HG02973 (cell line): ENCODE results near the gene MTG1.
A peak's percentile ranks its signal among the peaks of the same experiment; 100 is the strongest.

Source experiments
- ATAC-seq: cut with Tn5 transposase; IDR thresholded peaks from one replicate; pipeline ENCODE4 v1.9.1; 2021; ENCODE audit warnings: moderate library complexity; ENCODE audit not compliant: unreplicated experiment

MTG1 gene, protein sequence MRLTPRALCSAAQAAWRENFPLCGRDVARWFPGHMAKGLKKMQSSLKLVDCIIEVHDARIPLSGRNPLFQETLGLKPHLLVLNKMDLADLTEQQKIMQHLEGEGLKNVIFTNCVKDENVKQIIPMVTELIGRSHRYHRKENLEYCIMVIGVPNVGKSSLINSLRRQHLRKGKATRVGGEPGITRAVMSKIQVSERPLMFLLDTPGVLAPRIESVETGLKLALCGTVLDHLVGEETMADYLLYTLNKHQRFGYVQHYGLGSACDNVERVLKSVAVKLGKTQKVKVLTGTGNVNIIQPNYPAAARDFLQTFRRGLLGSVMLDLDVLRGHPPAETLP

DNA sequence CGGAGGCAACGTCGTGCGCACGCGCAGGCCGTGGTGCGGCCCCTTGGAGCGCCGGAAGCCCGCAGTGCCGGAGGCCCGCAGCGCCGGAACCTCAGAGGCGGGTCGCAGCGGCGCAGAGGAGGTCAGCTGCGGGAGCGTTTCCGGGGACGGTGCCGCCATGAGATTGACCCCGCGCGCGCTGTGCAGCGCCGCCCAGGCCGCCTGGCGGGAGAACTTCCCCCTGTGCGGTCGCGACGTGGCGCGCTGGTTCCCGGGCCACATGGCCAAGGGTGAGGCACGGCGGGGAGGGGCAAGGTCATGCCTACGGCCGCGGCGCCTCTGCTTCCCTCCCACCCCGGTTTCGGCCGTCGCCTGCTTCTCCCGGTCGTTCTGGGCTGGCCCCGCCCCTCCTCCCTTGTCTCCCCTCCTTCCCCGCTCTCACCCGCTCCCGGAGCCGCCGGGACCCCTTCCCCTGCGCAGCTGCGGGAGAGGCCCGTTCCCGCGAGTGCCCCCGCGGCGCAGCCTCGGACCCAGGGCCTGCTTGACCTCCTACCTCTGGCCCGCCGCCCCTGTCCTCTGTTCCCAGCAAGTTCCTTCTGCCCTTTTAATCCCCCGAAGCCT lies at the start of gene MTG1:
MTG1 (plus strand) TSS at position 94 of the 600 bp plus-strand sequence; CDS start at position 158, 64 bp downstream.
- ATAC-seq, result peak; percentile 59

DNA sequence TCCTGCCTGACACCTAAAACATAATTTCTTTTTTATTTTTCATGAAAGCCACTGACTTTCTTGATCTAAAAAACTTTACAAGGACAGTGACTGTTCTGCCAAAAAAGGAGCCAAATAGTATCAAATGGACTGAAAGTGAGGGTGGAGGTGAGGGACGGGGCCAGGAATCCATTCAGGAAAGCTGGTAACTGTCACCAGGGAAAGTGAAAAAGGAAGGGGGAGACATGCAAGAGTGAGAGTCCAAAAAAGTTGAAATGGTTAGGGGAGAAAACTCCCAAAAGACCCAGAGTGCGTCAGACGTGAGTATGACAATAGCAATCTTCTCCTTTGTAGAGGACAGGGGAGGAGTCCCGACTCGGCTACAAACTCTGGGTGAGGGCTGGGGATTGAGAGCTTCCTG lies 49.7 kb upstream of the MTG1 start:
- no peak for ATAC-seq

DNA sequence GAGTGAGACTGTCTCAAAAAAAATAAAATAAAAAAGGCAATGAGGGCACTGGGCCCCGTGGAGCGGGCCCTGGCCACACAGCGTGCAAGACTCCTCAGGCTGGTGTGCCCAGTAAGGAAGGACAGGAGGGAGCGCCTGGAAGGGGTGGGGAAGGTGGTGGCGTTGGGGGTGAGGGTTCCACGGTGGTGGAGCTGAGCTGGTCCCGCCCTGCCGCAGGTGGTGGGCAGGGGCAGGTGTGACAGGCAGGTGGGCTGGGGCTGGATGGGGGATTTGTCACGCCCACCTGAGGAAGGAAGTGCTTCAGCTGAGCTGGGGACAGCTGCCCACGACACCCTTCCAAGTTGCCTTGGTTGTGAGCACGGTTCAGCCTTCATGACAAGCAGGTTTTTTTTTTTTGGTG lies 47.5 kb upstream of the MTG1 start:
- ATAC-seq, result no peak

DNA sequence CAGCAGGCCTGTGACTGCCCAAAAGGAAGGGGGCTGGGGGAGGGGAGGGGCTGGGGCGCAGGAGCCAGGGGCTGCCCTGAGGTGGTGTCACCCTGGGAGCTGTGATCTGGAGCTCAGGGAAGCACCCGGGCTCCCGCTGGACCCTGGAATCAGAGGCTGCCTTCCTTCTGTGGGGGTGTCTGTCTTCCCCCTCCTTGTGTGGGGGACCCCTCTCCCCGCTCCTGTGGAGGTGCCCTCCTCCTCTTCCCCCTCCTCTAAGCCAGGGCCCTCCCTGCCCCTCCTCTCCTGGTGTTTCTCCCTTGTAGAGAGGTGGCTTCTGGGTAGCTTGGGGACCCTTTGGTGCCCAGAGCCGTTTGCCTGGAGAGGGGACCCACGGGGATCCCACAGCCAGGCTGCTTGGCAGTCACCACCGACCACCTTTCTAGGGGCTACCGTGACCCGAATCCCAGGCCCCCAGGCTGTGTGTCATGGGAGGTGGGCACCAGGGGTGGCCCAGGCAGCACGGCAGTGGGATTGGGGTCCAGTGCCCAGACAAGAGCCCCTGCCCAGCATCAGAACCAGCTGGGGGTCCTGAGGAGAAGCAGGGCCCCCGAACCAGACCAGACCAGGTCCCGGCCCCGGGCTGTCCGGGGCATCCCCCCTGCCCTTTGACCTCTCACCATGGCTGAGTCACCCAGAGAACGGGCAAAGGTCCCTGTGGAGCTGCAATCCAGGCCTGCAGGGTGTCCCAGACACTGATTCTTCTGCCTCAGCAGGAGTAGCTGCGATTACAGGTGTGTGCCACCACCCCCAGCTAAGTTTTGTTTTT lies 46.0 kb upstream of the MTG1 start:
- ATAC-seq, result no peak

DNA sequence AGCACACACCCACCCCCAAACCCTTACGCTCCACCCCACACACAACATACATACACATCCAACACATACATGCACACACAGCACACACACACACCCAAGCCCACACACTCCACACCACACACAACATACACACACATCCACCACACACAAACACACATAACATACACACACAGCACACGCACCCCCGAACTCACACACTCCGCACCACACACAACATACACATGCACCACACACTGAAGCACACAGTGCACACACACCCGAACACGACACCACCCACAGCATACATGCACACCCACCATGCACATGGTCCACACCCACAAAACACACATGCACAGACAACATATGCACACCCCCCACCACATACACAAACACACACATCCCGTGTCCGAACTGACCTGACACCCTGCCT lies 44.8 kb upstream of the MTG1 start:
- no peak for ATAC-seq

DNA sequence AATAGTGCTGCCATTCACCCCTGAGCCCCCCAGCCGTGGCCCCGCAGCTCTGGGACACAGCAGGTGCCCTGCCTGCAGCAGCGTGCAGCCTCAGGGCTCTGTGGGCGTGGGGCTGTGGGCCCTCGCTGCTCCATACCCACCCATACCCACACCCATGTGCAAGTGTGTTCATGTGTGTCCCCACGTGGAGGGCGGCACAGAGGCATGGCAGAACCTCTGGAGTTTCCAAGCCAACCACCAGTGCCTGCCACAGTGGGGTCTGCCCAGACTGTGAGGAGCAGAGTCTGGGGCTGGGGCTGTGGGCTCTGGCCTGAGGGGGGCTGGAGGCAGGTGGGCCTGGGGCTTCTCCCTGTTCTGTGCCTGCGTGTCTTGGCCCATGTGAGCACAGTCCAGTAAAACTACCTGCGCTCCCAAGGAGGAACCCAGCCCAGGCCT lies 44.4 kb upstream of the MTG1 start:
- no peak for ATAC-seq

DNA sequence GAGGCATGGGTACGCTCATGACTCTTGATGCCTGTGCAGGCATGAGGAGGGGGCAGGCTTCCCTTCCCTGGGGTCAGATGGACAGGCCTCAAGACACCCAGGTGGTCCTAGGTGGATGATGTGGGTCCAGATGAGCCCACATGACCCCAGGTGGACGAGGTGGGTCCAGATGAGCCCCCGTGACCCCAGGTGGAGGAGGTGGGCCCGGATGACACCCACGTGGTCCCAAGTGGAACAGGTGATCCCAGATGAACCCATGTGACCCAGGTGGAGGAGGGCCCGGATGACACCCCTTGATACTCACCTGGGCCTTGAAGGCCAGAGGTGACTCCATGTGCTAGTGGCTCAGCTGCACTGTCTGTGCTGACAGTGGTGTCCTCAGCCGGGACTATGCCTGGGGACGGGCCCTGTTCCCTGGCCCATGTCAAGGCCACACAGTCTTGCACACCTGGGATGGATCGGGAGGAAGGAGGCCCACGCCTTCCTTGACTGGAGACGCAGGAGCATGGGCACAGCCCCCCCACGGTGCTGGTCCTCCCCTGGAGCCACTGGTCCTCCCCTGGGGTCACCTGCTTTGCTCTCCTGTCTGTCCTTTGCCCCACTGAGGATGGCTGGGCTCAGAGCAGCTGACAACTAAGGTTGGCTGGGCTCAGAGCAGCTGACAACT lies 43.5 kb upstream of the MTG1 start:
- ATAC-seq, result no peak

DNA sequence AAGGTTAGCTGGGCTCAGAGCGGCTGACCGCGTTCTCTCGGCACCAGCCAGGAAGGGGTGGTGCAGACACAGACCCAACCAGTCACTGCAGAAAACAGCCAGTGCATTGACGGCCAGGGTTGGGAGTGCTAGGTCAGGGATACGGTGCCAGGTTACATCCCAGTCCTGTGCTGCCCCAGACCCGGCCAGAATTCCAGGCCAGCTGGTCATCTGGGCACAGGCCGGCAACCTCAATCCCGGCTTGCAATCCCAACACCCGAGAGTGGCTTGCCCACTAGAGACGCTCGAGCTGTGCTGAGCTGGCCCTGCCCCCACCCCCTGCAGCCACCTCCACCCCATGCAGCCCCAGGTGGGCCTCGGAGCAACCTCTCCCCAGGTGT lies 43.0 kb upstream of the MTG1 start:
- ATAC-seq, result no peak

DNA sequence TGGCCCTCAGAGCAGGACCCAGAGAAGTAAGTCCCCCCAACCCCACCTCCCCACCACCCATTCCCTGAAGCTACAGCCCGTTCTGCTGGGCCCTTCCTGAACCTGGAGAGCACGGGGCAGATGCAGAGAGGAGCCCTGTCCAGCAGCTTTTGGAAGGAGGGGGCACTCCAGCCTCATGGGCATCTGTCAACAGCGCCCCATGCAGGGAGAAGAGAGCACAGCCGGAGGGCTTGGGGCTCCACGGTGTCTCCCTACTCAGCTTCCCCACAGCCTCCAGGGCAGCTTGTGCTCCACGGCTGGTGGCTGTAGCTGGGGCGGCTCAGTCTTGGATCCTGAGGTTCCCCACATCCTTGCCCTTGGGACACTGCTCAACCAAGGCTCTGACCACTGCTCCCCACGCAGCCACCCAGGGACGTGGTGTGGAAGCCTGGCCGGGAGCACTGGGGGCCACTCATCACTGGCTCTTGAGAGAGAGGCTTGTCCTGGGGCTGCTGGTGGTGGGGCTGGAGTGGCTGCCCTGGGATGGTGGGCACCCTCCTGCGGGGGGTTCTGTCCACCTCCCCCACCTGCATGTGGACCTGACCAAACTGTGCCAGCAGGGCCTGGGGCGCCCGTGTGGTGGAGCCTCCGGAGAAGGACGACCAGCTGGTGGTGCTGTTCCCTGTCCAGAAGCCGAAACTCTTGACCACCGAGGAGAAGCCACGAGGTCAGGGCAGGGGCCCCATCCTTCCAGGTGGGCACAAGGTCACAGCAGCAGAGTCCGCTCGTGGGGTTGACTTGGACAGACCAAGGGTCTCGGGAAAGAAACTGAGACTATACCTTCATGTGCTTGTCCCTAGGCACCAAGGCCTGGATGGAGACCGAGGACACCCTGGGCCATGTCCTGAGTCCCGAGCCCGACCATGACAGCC lies 42.3 kb upstream of the MTG1 start:
- ATAC-seq, result no peak

DNA sequence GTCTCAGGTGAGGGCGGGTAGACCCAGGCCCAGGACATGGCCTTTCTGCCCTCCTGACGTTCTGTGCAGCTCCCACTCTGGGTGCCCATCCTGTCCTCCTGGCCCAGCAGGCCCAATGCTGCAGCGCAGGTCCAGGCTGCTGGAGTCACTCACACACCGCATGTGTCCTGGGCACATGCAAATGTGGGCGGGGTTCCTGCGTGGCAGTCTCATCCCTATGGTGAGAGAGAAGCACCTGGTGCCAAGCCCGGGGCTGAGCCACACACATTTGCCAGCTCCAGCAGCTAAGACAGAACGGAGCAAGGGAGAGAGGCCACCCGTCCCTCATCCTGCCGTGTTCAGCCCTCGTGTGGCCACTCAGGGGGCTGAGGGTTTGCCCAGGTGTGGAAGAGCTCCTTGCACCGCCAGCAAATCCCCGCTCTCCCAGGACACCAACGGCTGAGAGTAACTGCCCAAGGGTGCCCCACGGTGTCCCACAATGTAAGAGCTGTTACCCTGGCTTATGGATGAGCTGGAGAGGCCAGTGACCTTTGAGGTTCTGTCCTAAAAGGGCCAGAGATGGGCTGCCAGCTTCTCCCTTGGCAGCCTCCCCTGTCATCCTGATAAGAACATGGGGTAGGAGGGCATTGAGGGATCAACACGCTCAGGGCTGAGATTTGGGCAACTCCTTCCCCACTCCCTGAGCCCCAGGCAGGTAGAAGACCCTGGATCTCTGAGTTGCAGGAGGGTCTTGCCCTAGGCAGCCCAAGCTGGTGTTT lies 40.6 kb upstream of the MTG1 start:
- ATAC-seq, result no peak

DNA sequence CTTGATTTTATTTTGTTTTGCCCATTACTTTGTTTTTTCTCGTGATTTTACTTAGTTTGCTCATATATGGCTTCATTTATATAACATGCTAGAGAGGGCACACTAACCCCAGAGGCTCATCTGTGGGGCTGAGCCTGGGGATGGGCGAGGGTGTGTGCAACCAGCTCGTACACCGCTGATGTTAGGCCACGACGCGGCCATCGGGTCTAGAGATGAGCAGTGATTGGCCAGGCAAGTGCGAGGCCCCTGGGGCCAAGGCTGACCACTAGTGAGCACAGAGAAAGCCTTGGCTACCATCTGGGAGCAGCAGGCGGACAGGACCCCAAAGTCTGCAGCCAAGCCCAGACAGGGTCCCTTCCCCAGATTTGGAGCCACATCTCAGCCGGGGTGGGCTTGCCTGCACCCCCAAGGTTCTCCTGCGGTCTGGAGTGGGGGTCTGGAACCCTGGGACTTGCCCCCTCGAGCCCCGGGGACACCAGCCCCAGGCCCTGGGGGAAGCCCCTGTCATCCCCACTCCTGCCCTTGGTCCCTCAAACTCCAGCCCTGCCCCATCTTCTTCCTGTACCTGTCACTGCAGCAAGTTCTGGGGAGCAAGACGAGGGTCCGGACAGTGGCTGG lies 39.9 kb upstream of the MTG1 start:
- ATAC-seq, result no peak

DNA sequence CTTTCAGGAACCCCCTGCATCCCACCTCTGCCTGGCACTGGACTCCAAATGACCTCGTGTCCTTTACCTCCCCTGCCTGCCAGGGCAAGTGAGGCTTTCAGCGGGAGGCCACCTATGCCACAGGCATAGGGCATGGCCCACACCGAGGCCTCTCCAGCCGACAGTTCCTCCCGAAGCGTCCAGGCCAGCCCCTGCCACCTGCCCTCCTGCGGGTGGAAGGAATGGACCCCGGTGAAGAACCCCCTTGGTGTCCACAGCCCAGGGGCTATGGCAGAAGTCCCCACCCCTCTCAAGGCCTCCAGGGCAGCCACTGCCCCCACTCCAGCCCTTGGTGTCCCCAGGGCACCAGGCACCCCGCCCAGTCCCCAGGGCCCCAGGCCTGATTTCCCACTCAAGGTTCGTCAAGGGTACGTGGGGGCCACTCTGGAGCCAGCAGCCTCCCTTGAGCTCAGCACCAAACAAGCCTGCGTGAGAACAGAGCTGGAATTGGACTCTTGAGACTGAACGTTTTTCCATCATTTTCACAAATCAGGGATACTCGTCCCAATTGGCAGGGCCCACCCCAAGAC lies 39.2 kb upstream of the MTG1 start:
- ATAC-seq, result no peak

DNA sequence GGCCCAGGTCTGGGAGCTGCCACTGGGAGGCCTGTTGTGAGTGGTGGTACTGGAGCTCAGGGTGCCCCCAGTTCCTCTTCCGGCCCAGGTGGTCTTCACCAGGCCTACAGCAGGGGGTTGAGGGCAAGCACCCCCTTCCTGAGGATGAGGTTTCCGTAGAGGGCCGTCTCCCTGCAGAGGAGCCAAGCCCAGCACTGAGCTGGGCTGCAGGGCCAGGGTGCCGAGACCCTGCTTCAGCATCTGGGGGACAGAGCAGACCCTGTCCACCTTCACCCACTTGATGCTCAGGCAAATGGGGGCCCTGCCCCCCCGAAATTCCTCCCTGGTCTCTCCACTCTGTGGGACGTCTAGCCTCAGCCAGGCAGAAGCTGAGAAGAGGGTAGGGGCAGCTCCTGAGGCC lies 38.7 kb upstream of the MTG1 start:
- ATAC-seq, result no peak

DNA sequence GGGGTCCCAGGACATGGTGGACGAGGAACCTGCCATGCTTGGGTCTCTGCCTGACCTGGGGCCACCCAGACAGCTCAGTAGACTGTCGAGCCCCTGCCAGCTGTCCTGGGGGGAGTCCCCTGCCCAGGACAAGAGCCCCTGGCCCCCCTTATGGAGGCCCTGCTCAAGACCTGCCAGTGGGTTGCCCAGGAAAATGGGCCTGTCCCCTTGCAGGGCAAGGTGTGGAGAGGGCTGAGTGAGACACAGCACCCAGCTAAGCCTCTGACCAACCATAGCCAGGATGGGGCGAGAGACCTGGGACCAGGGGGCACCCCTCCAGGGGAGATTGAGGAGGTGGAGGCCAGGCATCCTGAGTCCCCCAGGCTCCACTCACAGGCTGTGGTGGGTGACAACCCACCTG lies 38.0 kb upstream of the MTG1 start:
- no peak for ATAC-seq

DNA sequence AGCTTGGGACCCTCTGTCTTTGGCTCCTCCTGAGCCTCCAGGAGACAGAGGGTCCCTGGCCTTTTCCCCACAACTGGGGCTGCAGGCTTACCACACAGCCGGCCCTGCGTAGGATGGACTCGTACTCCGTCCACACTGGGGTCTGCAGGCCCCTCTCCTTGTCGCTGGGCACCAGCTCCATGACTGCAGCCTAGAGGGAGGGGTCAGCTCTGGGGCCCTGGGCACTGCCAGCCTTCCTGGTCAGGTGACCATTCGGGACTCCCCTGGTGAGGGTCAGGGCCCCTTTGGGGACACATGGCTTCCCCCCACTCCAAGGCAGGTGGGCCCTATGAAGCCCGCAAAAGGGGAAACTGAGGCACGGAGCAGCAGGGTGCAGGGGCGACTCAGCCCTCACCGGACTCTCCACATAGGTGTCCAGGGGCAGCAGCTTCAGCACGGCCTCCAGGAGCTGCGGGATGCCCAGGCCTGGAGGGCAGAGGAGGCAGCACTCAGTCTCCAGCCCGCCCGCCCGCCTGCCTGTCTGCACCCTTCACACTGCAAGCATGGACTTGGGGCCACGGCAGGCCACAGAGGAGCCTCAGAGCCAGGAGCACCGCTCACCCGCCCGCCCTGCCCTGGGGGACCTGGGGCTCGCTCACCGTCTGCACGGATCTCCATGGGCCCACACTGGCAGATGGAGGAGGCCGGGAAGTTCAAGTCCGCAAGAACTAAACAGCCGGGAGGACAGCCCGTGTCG lies 37.2 kb upstream of the MTG1 start:
- no peak for ATAC-seq

DNA sequence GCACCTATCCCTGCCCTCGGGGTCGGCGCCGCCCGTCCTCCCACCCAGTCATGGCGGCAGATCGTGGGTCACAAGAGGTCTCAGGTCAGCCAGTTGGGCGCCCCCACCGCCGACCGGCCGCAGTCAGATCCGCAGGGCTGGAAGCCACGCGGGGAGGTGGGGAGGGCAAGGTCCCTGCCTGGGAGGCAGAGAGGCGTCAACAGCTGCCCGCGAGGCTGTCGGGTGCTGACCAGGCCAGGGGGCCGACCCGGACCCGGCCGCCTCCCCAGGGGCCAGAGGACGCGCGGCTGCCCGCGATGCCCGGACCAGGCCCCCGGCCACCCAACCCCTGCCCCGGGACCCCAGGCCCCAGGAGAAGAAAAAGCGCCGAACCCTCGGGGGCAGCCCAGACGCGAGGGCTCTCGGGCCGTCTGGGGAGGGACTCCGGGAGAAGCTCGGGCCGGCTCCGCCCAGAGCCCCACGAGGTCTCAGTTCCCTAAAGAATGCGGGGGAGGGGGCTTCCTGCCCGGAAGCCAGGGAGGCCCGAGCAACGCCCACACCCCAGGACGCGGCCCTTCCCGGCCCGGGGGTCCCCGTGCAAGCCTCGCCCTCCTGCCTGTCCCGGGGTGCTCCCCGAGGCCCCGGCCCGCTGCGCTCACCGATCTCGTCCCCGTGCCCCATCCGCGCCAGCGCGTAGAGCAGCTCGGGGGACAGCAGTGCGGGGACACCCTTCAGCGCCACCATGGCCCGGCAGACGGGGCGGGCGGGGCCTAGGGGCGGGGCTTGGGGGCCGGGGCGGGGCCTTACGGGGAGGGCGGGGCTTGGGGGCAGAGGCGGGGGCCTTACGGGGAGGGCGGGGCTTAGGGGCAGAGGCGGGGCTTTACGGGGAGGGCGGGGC lies 36.4 kb upstream of the MTG1 start, which contains the start of gene FUOM:
FUOM (minus strand) TSS at position 735 of the 877 bp plus-strand sequence; CDS start at position 723, 12 bp downstream.
- peak; percentile 58 for ATAC-seq
